SK-MEL-5 (cell line): ENCODE data around the gene LRRC14B. TPM values are rescaled to one million over a fixed set of nuclear protein-coding genes. Genes with fewer than 3 reads are reported as not detected.

Experiments used
- DNase-seq: peaks from one replicate; pipeline ENCODE4 v3.0.0-alpha.2; 2016; ENCODE audit warnings: low read depth, low spot score
- in situ Hi-C: cut with HindIII; loops from 2 replicates; pipeline ENCODE4 v1.10.0; 2016; ENCODE audit warnings: low sequenced_read_pairs, high pct_unique_total_duplicates, low pct_unique_long_range_greater_than_20kb
- polyA plus RNA-seq, 2 experiments: library from polyadenylated mRNA; depleted of rRNA; stranded (reverse); fragments of >200 nt; gene quantifications; 2 replicates each; pipeline ENCODE4 v1.2.3, GENCODE V29; 2015
- total RNA-seq: library from RNA; depleted of rRNA; stranded (reverse); fragments of >200 nt; shearing (Covaris generic); gene quantifications from 2 replicates; pipeline ENCODE4 v1.2.3, GENCODE V29; 2014; rRNA removed

LRRC14B gene
- total RNA-seq: not detected in 2 replicates
- not detected in 2 replicates for polyA plus RNA-seq (2015; cell fraction: cytosol; rRNA removed)
- polyA plus RNA-seq (2015; cell fraction: nucleus; rRNA removed): not detected in 2 replicates

GRCh38 chr5:191036-191948 lies at the start of gene LRRC14B:
LRRC14B (plus strand) TSS chr5:191495; CDS start chr5:191539, 44 bp downstream.
- in situ Hi-C loops: no loop called here
- DNase-seq: no peak

- in situ Hi-C loops: no loop called here
- DNase-seq: no peak
Measured at GRCh38 chr5:141761-142160, 49.5 kb upstream of the LRRC14B start.

GRCh38 chr5:142246-142810 lies 49.0 kb upstream of the LRRC14B start:
- in situ Hi-C loops: no loop called here
- DNase-seq: peak; percentile 26

GRCh38 chr5:143041-143440 lies 48.3 kb upstream of the LRRC14B start:
- no peak for DNase-seq
- in situ Hi-C loops: no loop called here

GRCh38 chr5:144941-145340 lies 46.4 kb upstream of the LRRC14B start:
- DNase-seq: no peak
- in situ Hi-C loops: no loop called here

GRCh38 chr5:145585-146323 lies 45.5 kb upstream of the LRRC14B start:
- in situ Hi-C loops: no loop called here
- no peak for DNase-seq

GRCh38 chr5:147751-148150 lies 43.5 kb upstream of the LRRC14B start:
- DNase-seq: no peak
- in situ Hi-C loops: no loop called here

GRCh38 chr5:149745-150485 lies 41.4 kb upstream of the LRRC14B start:
- no peak for DNase-seq
- in situ Hi-C loops: no loop called here

GRCh38 chr5:150746-151145 lies 40.5 kb upstream of the LRRC14B start:
- no peak for DNase-seq
- in situ Hi-C loops: no loop called here

- in situ Hi-C loops: no loop called here
Measured at GRCh38 chr5:152077-152476, 39.2 kb upstream of the LRRC14B start.

GRCh38 chr5:153256-153655 lies 38.0 kb upstream of the LRRC14B start:
- no peak for DNase-seq
- in situ Hi-C loops: no loop called here

More at GRCh38 chr5:152077-152476, 39.2 kb upstream of the LRRC14B start:
- DNase-seq: no peak

- in situ Hi-C loops: no loop called here
- no peak for DNase-seq
Measured at GRCh38 chr5:154236-154635, 37.1 kb upstream of the LRRC14B start.

GRCh38 chr5:154826-155225 lies 36.5 kb upstream of the LRRC14B start:
- DNase-seq: no peak
- in situ Hi-C loops: no loop called here

- in situ Hi-C loops: no loop called here
- DNase-seq: no peak
Measured at GRCh38 chr5:155651-156410, 35.5 kb upstream of the LRRC14B start.

- in situ Hi-C loops: no loop called here
- no peak for DNase-seq
Measured at GRCh38 chr5:156411-157072, 34.8 kb upstream of the LRRC14B start.

GRCh38 chr5:157126-157715 lies 34.1 kb upstream of the LRRC14B start:
- DNase-seq: no peak
- in situ Hi-C loops: no loop called here
